ENCODE measurements around the gene CSTB. TPM values are rescaled to one million over a fixed set of nuclear protein-coding genes. Genes with fewer than 3 reads are reported as not detected.

The CSTB gene, protein sequence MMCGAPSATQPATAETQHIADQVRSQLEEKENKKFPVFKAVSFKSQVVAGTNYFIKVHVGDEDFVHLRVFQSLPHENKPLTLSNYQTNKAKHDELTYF
- total RNA-seq (2022; extraction: Qiagen RNA extraction), result 86.1 to 105 TPM (median 88.0 TPM) in 5 replicates

DNA sequence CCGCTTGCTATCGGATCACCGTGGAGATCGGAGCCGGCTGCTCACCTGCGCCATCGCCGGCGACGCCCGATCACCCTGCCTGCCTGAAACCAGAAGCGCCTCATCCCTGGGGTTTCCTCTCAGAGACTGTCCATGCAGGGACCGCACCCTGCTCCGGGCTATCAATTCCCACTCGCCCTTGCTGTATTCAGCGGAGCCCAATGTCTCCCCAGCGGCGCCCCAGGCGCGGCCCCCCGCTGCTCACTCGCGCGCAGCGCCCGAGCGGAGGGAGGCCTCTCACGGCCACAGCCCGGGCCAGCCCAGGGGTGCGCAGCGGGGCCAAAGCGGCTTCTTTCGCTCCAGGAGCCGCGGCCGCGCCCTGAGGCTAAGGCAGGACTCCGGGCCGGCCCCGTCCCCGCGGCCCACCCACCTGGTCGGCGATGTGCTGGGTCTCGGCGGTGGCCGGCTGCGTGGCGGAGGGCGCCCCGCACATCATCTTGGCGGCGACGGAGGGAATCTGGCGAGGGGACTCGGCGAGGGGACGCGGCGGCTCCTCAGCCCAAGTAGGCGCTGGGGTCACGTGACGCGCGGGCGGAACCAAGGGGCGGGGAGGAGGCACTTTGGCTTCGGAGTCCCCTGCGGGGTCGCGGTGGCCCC is at the start of gene CSTB:
Gene CSTB, minus strand, starts transcription at position 514 of the 636 bp plus-strand sequence. Its CDS starts 39 bp downstream, at position 475.

DNA sequence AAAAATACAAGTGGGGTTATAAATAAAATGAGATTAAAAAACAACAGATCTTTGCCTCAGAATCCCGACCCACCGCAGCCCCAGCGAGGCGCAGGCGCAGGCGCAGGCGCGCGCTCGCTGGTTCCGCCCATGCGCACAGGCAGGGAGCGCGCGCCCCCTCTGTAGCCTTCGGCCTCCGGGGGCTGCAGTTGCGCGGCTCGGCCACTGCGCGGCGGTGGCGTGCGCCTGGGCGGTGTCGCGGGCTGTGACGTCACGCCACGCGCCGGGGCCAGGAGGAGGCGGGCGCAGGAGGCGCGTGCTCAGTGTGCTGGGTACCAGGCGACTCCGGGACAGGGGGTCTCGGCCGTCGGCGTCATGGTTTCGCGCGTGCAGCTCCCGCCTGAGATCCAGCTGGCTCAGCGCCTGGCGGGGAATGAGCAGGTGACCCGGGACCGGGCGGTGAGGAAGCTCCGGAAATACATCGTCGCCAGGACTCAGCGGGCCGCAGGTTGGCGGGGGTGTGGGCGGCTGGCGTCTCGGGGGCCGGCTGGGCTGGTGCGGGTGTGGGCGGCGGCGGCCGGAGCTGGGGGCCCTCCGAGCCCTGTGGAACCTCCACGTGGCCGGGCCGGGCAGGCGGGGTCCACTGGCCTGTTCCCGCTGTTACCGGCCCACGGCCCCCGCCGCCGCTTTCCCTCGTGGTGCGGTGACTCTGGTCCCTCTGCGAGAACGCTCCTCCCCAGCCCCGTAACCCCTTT is 13.3 kb upstream of the CSTB start, which contains the start of gene RRP1:
Gene RRP1, plus strand, starts transcription at position 302 of the 734 bp plus-strand sequence. Its CDS starts 53 bp downstream, at position 355.

Other genes with a start within 250 kb of the CSTB start
- 1.7 to 2.7 TPM (median 1.9 TPM) in 5 replicates for gene HSF2BP, start 116.8 kb downstream of the CSTB start, total RNA-seq (2022; extraction: Qiagen RNA extraction)
- gene RRP1B, start 116.7 kb downstream of the CSTB start, total RNA-seq (2022; extraction: Qiagen RNA extraction), result 36.4 to 39.8 TPM (median 37.3 TPM) in 5 replicates
- gene PDXK, start 57.2 kb downstream of the CSTB start, total RNA-seq (2022; extraction: Qiagen RNA extraction), result 226 to 342 TPM (median 319 TPM) in 5 replicates
- 34.7 to 37.3 TPM (median 35.7 TPM) in 5 replicates for gene RRP1, start 13.3 kb upstream of the CSTB start, total RNA-seq (2022; extraction: Qiagen RNA extraction)
- 16.4 to 26.5 TPM (median 24.6 TPM) in 5 replicates for gene AGPAT3, start 88.9 kb upstream of the CSTB start, total RNA-seq (2022; extraction: Qiagen RNA extraction)
- 14.0 to 19.2 TPM (median 17.0 TPM) in 5 replicates for gene TRAPPC10, start 236.0 kb upstream of the CSTB start, total RNA-seq (2022; extraction: Qiagen RNA extraction)